Hematopoietic multipotent progenitor cell treated with erythropoietin and hydrocortisone succinate and interleukin-3 and kit ligand, for 4 days (in vitro differentiated cells): Measurements from ENCODE around the gene PRSS50.

Experiments
- DNase-seq: peaks from one replicate; pipeline ENCODE4 v3.0.0-alpha.2; 2015

The PRSS50 gene

DNA sequence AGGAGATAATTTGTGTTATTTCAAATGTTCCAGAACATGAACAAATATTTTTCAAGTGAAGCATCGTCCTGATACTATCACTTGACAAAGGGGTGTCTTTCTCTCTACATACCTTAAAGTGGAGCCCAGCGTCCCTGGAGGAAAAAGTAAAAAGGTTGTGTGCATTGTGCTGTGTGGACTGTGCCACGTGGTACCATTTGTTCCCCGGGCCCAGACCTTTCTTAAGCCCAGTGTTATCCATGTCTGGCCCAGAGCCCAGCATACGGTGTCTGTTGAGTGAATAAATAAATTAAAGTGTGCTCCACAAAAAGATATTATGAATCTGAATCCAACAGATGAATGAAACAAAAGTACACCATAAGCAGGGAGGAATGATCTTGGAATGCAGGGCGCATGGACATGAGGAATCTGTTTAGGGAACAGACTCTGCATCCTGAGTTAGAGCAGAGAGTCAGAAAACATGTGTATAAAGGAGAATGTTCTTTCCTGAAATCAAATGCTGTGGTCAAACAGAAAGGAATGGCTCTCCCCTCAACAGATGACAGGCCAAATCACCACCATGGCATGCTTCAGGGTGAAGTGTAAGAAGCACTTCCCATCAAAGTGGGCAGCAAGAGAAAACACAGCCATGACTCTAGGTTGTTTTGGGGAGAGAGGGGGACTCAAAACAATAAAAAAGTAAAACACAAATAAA lies 8.1 kb upstream of the PRSS50 start:
- no peak for DNase-seq

DNA sequence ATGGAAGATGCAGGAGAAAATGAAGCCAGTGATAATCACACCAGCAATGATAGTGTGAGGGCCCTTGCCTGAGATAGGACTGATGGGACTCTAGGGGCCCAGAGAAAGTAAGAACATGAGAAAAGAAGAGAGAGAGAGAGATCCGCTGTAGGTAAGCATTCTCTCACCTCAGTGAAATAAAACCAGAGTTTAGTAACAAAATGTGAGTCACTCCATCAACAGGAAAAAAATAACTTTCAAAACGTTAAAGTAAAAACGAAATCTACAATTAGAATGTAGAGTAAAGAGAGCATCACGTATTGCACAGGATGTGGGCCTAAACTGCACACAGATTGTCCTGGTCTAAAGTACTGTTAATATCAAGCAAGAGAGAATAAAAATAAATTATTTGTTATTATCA lies 6.8 kb upstream of the PRSS50 start:
- no peak for DNase-seq

DNA sequence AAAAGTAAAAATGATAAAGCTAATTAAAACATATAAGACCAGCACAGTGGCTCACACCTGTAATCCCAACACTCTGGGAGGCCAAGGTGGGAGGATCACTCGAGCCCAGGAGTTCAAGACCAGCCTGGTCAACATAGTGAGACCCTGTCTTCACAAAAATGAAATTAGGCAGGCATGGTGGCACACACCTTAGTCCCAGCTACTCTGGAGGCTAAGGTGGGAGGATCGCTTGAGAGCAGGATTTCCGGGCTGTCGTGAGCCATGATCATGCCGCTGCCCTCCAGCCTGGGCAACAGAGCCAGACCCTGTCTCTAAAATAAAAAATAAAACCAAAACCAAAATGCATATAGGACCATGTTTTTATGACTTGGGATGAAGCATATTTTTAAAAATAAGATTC lies 4.8 kb upstream of the PRSS50 start:
- DNase-seq: no peak

DNA sequence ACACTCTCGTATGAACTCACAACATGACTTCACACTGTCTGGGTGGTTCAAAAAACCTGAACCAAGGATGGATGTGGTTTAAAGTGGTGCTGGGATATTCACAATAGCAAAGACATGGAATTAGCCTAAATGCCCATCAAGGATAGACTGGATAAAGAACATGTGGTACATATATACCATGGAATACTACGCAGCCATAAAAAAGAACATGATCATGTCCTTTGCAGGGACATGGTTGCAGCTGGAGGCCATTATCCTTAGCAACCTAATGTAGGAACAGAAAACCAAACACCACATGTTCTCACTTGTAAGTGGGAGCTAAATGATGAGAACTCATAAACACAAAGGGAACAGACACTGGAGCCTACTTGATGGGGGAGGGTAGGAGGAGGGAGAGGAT lies 3.3 kb upstream of the PRSS50 start:
- no peak for DNase-seq

DNA sequence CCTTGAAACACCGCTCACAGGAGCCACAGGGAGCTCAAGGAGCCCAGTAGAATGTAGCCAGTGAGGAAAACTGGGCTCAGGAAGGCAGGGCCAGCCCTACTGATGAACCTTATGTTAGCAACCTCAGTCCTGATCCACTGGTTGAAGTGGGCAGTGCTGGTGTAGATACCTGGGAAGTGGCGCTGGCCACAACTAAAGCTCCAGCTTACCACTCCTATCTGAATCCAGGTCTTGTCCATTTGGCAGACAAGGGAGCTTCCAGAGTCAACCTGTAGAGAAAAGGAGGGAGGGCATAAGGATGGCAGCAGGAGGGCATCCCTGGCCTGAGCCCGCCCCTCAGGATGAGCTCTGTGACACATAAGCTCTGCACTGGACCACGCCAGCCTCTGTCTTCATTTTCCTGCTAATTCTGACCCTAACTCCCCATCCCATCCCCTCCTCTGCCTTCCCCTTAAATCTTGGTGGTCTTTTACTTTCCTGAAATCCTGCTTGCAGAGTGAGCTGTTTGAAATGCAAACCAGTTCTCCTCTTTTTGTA lies 2.1 kb upstream of the PRSS50 start:
- no peak for DNase-seq

DNA sequence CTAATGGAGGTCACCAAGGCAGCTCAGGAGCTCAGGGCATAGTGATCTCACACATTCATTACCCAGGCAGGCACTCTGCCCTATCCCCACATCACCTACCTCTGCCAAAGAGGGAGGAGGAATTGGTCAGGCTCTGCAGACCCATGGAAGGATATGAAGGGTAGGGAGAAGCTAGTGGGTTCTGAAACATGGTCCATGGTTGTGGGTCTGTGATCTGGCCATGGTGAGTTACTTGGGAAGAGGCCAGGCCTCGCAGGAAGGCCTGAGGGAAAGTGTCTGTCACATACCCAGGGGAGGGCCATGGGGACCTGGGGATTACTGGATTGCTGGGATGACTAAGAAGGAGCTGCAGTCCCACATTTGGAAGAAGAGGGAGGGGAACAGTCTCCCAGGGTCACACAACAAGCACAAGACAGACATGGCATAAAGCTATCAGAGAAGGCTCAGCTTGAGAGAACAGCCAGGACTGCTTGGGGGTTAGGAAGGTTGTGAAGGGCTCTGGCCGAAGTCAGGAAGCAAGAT lies 1.4 kb upstream of the PRSS50 start:
- no peak for DNase-seq

DNA sequence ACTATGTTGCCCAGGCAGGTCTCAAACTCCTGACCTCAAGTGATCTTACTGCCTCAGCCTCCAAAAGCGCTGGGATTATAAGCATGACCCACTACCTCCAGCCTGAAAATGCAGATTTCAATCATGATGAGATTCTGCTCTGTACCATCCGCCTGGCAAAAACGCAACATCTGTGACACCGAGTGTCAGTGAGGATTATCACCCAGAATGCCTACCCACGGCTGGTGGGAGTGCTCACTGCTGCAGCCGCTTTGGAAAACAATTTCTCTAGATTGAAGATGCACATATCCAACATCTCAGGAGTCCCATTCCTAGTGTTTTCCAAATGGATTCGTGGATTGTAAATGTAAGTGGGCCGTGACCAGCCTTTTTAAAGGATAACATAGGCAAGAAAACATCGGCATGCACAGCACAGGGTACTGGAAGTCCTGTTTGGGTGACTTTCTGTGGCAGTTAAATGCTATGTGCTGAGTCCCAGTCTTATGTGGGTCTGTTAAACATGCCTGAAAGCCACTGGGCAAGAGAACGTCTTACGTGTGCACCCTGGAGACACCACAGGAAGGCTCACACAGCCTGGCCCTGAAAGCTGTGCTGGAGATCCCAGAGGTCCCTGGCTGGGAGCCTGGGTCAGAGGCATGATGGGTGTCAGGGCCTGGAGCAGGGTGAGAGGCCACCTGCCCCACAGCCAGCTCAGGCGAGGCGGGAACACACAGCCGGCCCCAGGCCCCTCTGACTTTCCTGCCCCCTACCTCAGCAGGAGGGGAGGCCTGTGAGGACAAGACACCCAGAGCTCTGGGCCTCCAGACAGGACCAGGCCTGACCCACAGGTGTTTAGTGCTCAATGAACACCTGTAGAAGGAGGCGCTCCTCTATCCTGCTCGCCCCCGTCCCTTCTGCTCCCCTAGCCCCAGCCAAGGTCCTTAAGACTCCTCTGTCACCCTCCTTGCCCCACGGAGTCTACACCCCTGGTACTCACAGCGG lies 918 bp downstream of the PRSS50 start:
- DNase-seq: no peak

DNA sequence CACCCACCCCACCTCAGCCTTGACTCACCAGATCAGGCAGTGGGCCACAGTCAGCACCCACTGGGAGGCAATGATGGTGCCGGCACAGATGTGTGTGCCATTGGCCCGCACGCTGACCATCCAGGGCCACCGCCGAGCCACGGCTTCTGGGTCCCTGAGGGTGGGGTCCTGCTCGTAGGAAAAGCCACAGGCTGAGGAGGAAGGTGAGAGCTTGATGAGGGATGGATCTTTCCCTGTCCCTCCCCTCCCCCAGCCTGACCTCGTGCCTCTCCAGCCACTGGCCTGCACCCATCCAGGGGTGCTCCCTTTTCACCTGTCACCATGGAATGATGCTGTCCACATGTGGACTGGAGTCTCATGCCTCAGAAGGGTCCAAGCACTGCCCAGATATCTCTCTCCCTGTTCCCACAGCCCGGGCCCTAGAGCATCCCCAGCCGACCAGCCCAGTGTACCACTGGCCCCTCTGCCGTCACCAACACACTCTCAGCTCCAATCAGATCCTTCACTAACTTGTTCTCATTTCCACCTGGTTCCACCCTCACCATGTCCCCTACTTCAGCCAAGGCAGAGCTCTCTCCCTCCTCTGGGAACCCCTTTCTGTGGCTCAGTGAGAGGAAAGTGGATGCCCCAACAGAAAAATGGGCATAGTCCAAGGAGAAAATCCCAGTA lies 2.0 kb downstream of the PRSS50 start:
- no peak for DNase-seq

DNA sequence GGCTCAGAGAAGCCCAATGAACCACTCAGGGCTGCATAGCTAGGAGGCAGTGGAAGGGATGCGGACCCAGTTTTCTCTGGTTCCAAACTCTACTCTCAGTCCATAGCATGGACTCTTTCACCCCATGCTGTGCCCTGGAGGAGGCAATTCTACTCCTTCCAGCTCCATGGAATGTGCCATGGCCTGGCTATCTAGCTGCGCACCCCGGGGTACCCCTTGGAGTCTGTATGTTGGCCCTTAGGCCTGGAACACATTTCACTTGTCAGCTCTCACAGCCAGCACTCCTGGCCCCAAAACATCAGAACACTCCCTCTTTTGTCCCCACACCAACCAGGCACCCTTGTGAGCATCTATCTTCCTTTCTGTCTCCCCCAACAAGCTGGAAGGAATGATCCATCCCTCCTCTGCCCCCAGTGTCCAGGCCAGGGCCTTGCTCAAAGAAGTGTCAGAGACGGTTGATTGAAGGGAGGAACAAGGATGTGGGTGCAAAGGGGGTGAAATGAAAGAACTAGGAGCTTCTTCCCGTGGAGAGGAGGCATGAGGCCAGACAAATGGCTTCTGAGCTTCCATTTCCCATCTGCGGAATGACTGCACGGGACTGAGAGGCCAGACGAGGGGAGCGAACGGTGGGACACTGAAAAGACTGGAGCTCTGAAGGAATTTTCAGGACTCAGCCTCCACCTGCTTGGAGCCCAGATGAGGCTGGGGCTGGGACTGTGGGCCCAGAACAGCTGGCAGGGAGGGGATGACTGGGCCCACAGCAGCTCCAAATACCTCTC lies 2.8 kb downstream of the PRSS50 start:
- DNase-seq: no peak

DNA sequence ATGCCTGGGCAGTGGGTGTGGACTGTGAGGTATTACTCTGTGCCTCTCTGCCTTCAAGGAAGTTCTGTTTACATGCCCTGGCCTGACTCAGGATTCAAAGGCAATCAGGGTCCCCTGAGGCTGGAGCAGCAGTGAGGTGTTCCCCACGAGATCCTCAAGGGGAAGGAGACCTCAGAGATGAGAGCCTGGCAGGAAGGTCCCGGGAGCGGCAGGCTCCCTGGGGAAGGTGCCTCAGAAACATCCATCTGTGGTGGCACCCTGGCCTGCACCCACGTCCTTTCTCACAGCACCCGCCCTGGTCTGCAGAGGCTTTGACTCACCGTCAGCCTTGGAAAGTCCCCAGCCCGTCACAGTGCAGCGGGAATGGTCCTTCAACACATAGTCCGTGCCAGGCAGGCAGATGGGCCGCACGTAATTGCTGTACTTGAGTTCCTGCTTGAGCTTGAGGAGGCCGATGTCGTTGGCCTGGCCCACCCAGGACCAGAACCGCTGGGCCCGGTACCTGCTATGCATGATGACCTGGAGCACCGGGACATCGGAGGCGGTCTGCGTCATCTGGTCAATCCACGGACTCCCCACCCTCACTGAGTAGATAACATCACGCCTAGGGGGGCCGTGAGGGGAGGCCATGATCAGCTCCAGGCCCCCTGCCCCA lies 3.6 kb downstream of the PRSS50 start:
- DNase-seq: no peak

DNA sequence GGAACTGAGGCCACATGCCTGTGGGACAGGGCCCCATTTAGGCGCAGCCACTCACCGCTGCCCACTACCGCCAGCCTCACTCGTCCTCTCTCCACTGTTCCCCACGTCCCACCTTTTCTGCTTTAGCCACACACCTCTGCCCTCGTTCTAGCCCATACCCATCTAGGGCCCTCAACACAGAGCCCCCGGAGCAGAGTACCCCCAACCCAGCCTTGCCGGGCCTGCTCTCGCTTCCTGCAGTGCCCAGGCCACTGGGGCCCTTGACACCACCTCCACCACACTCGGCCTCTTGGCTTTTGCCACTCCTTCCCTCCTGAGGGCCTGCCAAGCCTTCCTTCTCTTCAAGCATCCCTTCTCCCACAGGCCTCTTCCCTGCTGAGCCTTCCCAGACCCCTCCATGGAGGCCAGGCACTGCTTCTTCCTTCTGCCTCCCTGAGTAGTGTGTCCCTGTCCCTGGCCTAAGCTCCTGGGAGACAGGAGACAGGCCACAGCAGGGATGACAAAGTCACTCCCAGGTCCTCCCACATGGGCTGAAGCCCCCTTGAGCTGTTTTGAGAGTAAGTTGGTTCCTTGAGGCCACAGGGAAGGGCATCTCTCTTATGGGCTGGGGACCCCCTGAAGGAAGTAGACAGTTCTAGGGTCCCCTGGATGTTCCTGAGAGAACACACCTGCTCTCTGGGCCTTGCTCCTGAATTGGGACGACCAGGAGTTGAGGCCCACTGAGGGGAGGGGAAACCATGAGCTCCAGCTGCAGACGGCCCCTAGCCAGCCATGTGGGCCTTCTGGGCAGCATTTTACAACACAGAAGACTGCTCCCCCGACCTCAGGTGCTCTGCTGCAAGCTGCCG lies 4.4 kb downstream of the PRSS50 start:
- no peak for DNase-seq

DNA sequence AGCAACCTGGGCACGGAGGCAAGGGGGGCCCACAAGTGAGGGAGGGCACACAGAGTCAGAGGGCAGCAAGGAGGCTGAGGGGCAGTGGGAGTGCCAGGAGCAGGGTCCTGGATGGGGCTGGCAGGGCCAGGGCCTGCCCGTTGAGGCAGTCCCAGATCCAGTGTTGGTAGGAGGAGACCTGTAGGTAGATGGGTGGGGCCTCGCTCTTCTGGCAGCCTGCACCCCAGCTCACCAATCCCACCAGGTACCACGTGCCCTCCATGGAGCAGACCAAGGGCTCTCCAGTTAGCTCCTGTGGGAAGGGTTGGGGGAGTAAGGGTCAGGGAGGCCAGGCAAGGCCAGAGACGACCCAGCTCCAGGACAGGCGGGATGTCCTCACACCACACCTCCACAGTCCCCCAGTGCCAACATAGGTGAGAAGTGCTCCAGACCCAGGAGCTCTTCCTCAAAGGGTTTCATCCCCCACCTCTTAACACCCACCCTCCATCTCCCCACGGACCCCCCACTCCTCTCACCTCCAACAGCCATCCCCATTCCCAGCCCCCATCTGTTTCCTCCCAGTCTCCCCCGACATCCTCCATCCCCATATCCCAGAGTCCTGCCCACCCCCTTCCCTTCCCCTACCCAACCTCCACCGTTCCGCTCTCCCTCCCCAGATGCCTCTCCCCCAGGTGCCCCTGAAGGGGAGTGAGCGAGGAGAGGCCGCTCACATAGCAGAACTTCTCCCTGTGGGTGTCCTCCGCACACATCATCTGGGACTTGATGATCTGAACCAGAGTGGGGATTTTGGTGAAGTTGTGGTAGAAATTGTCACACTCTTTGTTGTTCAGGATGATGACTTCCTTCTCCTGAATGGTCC lies 5.2 kb downstream of the PRSS50 start:
- no peak for DNase-seq

DNA sequence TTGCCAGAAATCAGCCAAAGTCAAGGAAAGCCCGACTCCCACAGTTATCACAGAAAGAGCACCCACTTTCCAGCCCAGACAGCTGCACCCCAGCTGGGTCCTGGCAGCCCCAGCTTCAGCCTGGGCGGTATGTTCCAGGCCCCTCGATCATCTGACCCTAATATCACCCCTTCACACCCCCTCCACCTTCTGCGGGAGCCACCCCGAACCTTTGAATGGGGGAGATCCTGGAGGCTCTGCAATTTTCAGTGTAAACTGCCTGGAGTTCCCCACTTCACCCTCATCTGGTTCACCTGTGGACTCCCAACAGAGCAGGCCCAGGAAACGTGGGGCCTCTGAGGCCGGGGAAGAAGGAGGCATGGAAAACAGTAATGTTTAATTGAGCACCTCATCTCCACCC lies 5.9 kb downstream of the PRSS50 start:
- DNase-seq: no peak

DNA sequence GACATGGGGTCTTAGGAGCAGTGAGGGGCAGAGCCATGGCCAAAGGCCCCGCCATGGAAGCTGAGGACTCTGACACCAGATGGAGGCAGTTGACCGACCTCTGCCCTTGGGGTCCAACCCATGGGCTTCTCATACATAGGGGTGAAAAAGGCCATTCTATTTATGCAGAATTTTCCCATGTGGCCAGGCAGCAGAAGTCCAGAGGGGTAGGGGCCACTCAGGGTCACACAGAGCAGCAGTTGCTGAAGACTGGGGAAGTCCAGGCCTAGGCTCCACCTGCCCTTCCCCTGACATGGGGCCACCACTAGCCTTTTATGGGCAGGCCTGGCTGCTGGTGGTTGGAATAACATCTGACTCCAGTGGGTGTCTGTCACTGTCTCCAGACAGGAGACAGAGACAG lies 6.4 kb downstream of the PRSS50 start:
- DNase-seq: no peak

DNA sequence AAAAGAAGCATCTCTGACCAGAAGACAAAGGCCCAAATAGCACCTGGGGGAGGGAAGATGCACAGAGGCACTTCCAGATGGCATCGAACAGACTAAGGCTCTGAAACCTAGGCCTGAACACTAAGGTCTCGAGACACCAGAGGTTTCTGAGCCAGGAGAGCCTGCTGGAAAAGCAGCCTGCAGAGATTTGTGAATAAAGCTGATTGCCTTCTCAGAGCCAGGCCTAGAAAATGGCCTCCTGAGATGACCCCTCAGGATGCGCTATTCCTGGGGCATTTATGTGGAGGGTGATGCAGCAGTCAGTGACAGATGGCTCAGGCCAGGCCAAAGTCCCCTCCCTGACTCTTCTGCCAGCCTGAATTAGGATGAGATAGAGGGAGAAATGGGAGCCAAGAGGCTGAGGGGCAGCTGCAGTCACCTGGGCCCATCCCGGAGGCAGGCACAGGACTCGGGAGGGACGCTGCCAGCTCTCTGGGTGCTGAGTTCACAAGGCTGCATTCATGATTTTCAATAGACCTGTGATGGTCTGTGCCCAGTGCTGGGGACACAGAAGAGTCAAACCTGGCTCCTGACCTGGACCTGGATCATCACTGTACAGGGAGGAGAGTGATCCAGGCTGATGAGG lies 6.9 kb downstream of the PRSS50 start:
- no peak for DNase-seq

DNA sequence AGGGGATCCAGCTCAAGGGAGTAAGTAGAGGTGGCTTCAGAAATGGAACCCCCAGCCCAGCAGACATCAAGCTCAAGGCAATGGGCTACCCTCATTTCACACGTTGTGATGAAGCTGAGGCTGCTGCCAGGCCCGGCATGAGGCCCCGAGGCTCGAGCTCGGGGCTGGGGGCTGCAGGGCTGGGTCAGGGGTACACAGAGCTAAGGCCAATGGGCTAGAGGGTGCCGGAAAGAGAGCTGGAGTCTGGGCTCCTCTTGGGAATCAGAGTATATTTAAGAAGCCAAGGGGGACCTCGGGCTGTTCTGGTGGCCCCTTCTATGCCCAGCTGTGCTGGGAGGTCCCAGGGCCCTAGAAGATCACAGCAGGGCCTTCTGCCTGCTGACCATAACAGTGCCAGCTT lies 7.4 kb downstream of the PRSS50 start:
- no peak for DNase-seq

DNA sequence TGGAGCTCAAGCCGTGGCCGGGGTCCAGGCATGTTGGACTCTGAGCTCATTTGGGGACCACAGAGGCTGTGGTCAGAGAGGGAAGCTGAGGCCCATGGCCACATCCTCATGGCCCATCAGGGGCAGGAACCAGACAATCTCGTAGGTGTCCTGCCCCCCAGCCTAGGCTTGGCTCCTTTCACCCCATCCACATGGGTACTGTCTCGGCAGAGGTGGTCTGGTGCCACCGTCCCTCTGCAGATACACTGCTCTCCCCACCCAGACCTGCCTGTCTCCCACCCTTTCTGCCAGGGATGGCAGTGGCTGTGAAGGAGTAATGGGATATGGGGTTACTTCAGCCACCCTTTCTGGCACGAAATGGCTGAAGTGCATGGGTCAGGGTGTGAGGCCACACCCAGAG lies 7.9 kb downstream of the PRSS50 start:
- DNase-seq: no peak

DNA sequence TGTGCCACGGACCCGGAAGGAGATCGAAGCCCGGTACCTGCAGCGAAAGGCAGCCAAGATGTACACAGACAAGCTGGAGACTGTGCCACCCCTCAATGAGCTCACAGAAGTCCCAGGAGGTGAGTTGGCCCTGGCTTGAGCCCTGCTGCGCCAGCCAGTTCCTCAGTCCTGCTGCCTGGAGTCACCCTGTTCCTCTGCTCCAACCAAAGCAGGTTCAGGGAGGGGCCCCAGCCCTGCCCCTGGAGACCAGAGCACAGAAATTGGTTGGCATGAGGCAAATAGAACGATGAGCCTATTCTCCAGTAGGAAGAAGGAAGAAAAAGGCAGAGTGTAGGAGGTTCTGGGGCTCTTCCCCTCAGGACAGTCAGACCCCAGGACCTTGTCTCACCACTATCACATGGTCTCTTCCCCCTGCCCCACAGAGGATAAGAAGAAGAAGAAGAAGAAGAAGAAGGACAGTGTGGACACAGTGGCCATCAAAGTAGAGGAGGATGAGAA lies 8.5 kb downstream of the PRSS50 start:
- DNase-seq: no peak
